Vagina (tissue), 2 donors: ENCODE data around the gene BRSK2.

Source experiments
- CTCF ChIP-seq, 3 experiments: fragments of 450-650 bp in 2 of 3; fragments of 200-600 bp in 1 of 3; sonication (generic) in 1 of 3; IDR thresholded peaks; one replicate each; pipeline ENCODE4 v1.5.1; 2017 to 2019; ENCODE audit warnings: antibody characterized with exemption in 3 of 3, mild to moderate bottlenecking in 2 of 3, moderate library complexity in 2 of 3
- POLR2A ChIP-seq, 2 donors: fragments of 450-650 bp; IDR thresholded peaks; one replicate each; pipeline ENCODE4 v1.6.1; 2017; ENCODE audit warnings: antibody characterized with exemption in 2 of 2, mild to moderate bottlenecking in 2 of 2, moderate library complexity in 2 of 2

GRCh38 chr11:1457856-1458255 lies 68.1 kb downstream of the BRSK2 start:
- TF ChIP-seq CTCF (IDR thresholded peaks at IDR 0.05) (no peak), POLR2A (IDR thresholded peaks at IDR 0.05) (no peak)
